OCI-LY7 (cell line): Measurements from ENCODE around the gene POGLUT2.

Experiments used
- EZH2phosphoT487 ChIP-seq: fragments of 200-600 bp; sonication (generic); IDR thresholded peaks from 2 replicates; pipeline ENCODE4 v1.6.1; 2018; ENCODE audit warnings: low read depth, borderline replicate concordance, mild to moderate bottlenecking, mixed run types, antibody characterized with exemption, low read length, moderate library complexity, mixed read lengths
- TF ChIP-seq, protein P1 (sequence below): fragments of 200-600 bp; sonication (generic); conservative IDR thresholded peaks from 2 replicates; pipeline ENCODE4 v1.5.1; 2014; ENCODE audit warnings: mild to moderate bottlenecking, antibody characterized with exemption, low read length, moderate library complexity, mixed read lengths

DNA sequence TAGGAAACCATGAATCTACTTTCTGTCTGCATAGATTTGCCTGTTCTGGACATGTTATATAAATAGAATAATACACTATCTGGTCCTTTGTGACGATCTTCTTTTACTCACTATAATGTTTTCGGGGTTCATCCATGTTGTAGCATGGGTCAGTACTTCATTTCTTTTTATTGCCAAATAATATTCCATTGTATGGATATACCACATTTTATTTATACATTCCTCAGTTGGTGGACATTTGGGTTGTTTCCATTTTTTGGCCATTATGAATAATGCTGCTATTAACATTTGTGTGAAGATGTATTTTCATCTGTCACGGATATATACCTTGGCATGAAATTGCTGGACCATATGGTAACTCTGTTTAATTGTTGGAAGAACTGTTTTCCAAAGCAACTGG, 6.9 kb upstream of the POGLUT2 start:
- TF ChIP-seq, protein P1, sequence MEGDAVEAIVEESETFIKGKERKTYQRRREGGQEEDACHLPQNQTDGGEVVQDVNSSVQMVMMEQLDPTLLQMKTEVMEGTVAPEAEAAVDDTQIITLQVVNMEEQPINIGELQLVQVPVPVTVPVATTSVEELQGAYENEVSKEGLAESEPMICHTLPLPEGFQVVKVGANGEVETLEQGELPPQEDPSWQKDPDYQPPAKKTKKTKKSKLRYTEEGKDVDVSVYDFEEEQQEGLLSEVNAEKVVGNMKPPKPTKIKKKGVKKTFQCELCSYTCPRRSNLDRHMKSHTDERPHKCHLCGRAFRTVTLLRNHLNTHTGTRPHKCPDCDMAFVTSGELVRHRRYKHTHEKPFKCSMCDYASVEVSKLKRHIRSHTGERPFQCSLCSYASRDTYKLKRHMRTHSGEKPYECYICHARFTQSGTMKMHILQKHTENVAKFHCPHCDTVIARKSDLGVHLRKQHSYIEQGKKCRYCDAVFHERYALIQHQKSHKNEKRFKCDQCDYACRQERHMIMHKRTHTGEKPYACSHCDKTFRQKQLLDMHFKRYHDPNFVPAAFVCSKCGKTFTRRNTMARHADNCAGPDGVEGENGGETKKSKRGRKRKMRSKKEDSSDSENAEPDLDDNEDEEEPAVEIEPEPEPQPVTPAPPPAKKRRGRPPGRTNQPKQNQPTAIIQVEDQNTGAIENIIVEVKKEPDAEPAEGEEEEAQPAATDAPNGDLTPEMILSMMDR, result no peak
- TF ChIP-seq EZH2phosphoT487, result no peak
